ENCODE data around the gene NUMA1.

NUMA1 gene

DNA sequence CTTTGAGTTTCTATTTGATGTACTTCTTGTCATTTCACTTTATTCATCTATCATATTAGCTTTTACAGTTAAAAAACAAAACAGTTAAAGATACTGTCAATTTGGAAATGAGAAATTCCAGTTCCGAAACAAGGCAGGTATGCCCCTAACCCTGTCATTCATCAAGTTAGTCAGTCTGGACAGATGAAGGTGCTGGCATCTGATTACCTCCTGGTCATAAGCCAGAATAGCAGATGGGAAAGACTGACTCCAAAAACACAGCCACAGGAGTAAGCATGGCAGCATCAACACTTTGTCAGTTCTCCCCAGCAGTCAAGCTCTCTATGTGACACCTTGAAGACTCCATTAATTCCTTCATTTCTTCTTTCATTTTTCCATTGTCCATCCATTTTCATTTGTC, 4.6 kb upstream of the NUMA1 start:
- H3K4me3 Mint-ChIP-seq: no peak overlapping the region
- no peak overlapping the region for H3K27ac Mint-ChIP-seq
- DNase-seq: no peak
- no peaks in the 10 kb centered on the region for H3K9me3 Mint-ChIP-seq
- H3K4me1 Mint-ChIP-seq (ENCODE audit: low read depth): peaks cover 29% of the 10 kb centered on the region
- no peaks in the 10 kb centered on the region for H3K27me3 Mint-ChIP-seq
- peaks cover 23% of the 10 kb centered on the region for H3K36me3 Mint-ChIP-seq (ENCODE audit: low read depth)

DNA sequence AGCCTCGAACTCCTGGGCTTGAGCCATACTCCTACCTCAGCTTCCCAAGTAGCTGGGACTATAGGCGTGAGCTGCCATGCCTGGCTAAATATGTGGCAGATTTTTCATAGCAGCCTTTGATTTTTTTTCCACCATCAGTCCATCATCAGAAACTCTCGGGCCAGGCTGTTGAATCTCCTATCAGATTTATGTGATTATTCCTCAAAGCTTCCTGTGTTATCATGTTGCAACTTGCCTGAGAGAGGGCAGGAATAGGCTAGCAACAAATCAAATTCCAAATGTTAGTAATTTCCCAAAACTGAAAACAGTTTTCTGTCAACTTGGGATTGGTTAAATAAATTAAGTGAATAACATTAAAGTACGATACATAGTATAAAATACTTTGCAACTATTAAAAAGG, 3.7 kb upstream of the NUMA1 start:
- peaks cover 20% of the 10 kb centered on the region for H3K36me3 Mint-ChIP-seq (ENCODE audit: low read depth)
- DNase-seq: no peak
- H3K27ac Mint-ChIP-seq: no peak overlapping the region
- H3K27me3 Mint-ChIP-seq: no peaks in the 10 kb centered on the region
- no peaks in the 10 kb centered on the region for H3K9me3 Mint-ChIP-seq
- H3K4me3 Mint-ChIP-seq: no peak overlapping the region
- H3K4me1 Mint-ChIP-seq (ENCODE audit: low read depth): peaks cover 34% of the 10 kb centered on the region

DNA sequence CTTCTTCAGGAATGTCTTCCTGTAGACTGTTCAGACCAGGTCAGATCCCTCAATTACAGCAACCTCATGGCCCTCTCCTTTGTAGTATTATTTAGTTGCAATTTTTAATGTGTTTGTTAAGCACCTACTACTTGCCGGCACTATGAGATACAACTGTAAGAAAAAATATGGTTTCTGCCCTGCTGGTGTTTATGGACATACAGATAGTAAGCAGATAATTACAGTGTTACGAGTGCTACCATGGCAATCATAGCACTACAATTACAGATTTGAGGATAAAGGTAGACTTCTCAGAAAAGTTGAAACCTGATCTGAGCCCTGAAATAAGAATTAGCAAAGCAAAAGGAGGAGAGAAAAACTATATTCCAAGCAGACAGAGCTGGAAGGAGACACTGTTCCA, 3.1 kb upstream of the NUMA1 start:
- no peak for DNase-seq
- Mint-ChIP-seq H3K4me1 (ENCODE audit: low read depth) (peaks cover 38% of the 10 kb centered on the region), H3K27ac (peak overlapping the region; percentile 2), H3K4me3 (no peak overlapping the region), H3K9me3 (no peaks in the 10 kb centered on the region), H3K27me3 (no peaks in the 10 kb centered on the region), H3K36me3 (ENCODE audit: low read depth) (peaks cover 19% of the 10 kb centered on the region)

DNA sequence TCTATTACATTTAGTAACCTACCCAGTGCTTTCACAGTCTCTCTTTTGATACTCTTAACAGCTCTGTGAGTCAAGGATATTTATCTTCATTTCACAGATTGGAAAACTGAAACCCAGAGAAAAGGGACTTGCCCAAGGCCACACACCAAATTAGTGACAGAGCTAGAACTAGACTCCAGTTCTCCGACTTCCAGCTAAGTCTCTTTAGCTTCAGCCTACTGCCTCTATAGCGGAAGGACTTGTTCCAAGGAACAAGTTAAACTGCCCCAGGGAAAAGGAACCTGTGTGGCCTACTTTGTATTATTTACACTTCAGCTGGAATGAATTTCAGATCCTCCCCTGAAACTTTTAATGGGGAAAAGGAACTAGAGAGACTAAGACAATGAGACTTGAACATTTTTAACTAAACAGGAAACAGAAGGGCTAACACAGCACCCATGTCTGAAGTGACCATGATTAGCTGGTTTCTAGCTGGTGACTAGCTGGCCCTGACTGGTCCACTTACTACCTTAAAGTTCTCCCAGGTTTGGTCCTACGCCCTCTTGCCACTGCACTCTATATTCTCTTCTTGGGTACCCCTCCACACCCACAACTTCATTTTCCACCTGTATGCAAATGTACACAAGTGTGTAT, 1.6 kb upstream of the NUMA1 start:
- peaks cover 20% of the 10 kb centered on the region for H3K36me3 Mint-ChIP-seq (ENCODE audit: low read depth)
- no peaks in the 10 kb centered on the region for H3K27me3 Mint-ChIP-seq
- no peak for DNase-seq
- H3K9me3 Mint-ChIP-seq: no peaks in the 10 kb centered on the region
- peak overlapping the region; percentile 96 for H3K4me3 Mint-ChIP-seq
- peak overlapping the region; percentile 99 for H3K27ac Mint-ChIP-seq
- H3K4me1 Mint-ChIP-seq (ENCODE audit: low read depth): peaks cover 46% of the 10 kb centered on the region

DNA sequence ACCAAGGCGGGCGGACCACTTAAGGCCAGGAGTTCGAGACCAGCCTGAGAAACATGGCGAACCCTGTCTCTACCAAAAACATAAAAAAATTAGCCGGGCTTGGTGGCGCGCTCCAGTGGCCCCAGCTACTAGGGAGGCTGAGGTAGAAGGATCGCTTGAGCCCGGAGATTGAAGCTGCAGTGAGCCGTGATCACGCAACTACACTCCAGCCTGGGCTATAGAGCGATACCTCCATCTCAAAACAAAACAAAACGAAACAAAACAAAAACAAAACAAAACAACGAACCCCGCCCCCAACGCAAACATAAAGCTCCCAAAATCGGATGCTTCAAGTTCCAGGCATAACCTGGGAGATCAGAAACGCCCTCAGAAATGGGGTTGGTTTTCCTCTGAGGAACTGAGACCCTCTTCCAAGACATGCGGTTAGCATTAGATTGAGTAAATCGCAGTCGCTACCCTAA, 872 bp upstream of the NUMA1 start:
- Mint-ChIP-seq H3K27ac (peak overlapping the region; percentile 99), H3K9me3 (no peaks in the 10 kb centered on the region), H3K4me1 (ENCODE audit: low read depth) (peaks cover 47% of the 10 kb centered on the region), H3K4me3 (peak overlapping the region; percentile 96), H3K27me3 (no peaks in the 10 kb centered on the region), H3K36me3 (ENCODE audit: low read depth) (peaks cover 23% of the 10 kb centered on the region)
- DNase-seq: no peak

DNA sequence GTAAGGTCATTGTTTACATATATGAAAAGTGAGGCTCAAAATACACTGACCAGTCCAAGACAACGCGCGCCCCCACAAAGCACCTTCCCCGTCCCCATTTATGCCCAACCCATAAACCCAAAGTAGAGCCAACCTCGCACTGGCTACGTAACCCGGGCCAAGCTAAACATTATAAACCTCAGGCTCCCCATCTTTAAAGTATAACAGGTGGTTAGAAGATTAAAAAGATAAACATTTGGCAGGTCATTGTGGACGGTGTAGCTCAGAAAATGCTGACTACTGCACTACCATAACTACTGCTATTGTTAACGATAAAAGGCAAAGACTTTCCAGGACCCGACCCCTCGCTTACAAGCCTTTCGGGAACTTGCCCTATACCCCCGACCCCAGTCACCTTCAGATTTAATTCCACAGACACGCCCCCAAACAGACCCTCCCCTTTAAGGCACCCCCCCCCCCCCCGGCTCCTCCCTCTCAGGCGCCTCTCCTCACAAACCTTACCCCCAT, 470 bp downstream of the NUMA1 start:
- no peaks in the 10 kb centered on the region for H3K27me3 Mint-ChIP-seq
- H3K4me3 Mint-ChIP-seq: peak overlapping the region; percentile 96
- H3K27ac Mint-ChIP-seq: peak overlapping the region; percentile 99
- peaks cover 46% of the 10 kb centered on the region for H3K4me1 Mint-ChIP-seq (ENCODE audit: low read depth)
- no peak for DNase-seq
- no peaks in the 10 kb centered on the region for H3K9me3 Mint-ChIP-seq
- peaks cover 32% of the 10 kb centered on the region for H3K36me3 Mint-ChIP-seq (ENCODE audit: low read depth)

DNA sequence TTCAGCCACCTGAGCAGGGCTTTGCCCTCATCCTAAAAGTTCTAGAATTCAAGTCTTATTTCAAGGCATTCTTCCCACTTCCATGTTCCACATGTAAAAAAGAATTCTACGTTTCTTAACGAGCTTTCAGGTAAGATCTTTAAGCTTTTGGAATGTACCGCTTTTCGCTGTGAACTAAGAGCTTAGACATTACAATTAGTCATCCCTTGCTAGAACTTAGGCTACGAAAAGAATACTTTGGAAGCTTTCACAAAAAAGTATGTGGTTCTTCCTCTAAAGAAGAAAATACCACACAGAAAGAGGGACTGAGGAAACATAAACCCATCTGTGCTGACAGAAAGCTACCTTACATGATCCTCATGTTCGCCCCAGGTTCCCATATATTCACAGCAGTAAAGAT, 1.9 kb downstream of the NUMA1 start:
- DNase-seq: no peak
- Mint-ChIP-seq H3K27me3 (no peaks in the 10 kb centered on the region), H3K36me3 (ENCODE audit: low read depth) (peaks cover 40% of the 10 kb centered on the region), H3K27ac (peak overlapping the region; percentile 60), H3K4me1 (ENCODE audit: low read depth) (peaks cover 46% of the 10 kb centered on the region), H3K4me3 (peak overlapping the region; percentile 96), H3K9me3 (no peaks in the 10 kb centered on the region)

DNA sequence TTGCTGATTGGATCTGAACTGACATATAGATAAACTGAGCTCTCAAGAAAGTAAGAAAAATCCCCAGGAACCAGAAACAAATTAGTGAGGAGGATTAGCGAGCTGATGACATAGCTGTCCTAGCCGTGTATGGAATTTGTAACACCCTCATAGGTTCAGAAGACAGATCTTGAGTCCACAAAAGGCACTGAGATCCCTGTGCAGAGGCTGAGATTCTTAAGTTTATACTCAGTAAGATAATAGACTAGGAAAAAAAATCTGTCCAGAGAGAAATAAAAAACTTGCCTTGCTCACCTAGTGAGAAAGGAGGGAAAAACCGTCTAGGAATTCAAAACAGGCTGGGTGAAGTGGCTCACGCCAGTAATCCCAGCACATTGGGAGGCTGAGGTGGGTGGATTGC, 4.6 kb downstream of the NUMA1 start:
- Mint-ChIP-seq H3K4me1 (ENCODE audit: low read depth) (peaks cover 48% of the 10 kb centered on the region), H3K27me3 (no peaks in the 10 kb centered on the region)

DNA sequence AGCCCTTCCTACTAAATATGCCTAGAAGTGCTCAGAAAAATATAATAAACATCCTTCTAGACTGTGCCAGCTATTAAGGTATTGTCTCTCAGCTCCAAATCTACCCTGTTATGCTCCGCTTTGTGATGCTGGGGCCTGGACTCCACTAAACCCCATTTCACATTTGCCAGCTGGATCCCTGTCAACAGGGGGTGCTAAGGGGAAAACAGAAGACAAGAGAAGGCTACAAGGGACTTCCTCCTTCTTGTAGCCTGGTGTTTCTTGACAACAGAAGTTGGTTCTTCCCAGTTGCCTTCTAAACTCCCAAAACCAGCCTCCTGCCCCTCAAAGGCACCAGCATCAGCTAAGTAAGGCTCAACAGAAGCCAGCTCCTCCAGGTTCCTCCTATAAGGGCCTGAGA, 5.2 kb downstream of the NUMA1 start:
- H3K4me3 Mint-ChIP-seq: no peak overlapping the region
- H3K9me3 Mint-ChIP-seq: no peaks in the 10 kb centered on the region
- DNase-seq: no peak
- H3K27ac Mint-ChIP-seq: no peak overlapping the region
- H3K4me1 Mint-ChIP-seq (ENCODE audit: low read depth): peaks cover 51% of the 10 kb centered on the region
- no peaks in the 10 kb centered on the region for H3K27me3 Mint-ChIP-seq
- H3K36me3 Mint-ChIP-seq (ENCODE audit: low read depth): peaks cover 48% of the 10 kb centered on the region

More for the DNA sequence above, 4.6 kb downstream of the NUMA1 start:
- no peak overlapping the region for H3K27ac Mint-ChIP-seq
- peaks cover 47% of the 10 kb centered on the region for H3K36me3 Mint-ChIP-seq (ENCODE audit: low read depth)
- no peak for DNase-seq
- H3K9me3 Mint-ChIP-seq: no peaks in the 10 kb centered on the region
- H3K4me3 Mint-ChIP-seq: no peak overlapping the region

DNA sequence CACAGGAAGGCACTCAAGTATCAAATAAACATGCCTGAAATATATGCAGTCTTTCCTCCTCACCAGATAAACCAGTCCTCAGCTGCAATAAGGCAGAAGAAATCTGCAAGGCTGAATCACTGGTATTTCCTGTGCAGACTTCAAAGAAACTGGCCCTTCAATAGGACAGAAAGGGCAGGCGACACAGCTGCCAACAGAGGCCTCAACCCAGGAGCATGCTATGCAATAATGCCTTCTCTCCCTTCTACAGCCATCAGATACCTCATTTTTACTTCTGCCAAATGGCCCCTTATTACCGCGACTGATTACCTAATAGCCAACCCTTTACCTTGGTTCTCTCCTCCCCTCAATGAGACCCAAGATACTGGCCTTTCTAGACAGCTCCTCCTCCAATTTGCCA, 8.0 kb downstream of the NUMA1 start:
- DNase-seq: no peak
- Mint-ChIP-seq H3K36me3 (ENCODE audit: low read depth) (peaks cover 64% of the 10 kb centered on the region), H3K27me3 (no peaks in the 10 kb centered on the region), H3K4me1 (ENCODE audit: low read depth) (peaks cover 55% of the 10 kb centered on the region), H3K27ac (no peak overlapping the region), H3K9me3 (no peaks in the 10 kb centered on the region), H3K4me3 (no peak overlapping the region)

DNA sequence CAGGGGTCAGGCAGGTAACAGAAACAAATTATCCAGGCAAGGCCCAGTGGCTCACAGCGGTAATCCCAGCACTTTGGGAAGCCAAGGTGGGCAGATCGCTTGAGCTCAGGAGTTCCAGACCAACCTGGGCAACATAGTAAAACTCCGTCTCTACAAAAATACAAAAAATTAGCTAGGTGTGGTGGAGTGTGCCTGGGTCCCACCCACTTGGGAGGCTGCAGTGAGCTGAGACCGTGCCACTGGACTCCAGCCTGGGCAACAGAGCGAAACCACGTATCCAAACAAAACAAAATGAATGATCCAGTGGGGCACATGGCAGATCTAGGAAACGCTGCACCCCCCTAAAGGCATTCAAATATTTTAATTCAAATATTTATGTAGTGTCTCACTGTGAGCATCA, 9.9 kb downstream of the NUMA1 start:
- peaks cover 49% of the 10 kb centered on the region for H3K4me1 Mint-ChIP-seq (ENCODE audit: low read depth)
- H3K4me3 Mint-ChIP-seq: no peak overlapping the region
- peak overlapping the region; percentile 26 for H3K27ac Mint-ChIP-seq
- H3K9me3 Mint-ChIP-seq: no peaks in the 10 kb centered on the region
- peaks cover 65% of the 10 kb centered on the region for H3K36me3 Mint-ChIP-seq (ENCODE audit: low read depth)
- H3K27me3 Mint-ChIP-seq: no peaks in the 10 kb centered on the region
- no peak for DNase-seq

DNA sequence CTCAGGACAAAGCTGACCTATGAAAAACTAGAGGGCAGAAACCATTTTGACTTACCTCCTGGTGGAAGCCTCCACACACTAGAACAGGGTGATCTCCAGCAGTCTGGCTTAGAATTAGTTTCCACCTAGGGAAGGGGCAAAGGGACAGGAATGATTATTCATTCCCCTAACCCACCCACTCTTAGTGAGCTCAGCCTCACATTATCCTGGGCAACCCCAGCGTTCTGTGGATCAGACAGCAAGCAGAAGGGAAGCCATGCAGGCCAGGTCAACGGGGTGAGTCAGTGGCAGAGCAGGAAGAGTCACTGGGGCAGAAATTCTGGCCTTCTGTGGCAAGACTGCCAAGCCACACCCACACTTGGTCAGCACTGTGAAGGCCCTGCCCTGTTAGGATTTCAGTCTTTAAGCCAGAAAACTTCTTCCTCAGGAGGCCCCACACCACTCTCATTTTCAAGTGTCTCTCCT, 10.5 kb downstream of the NUMA1 start:
- Mint-ChIP-seq H3K4me3 (no peak overlapping the region), H3K9me3 (no peaks in the 10 kb centered on the region), H3K27ac (peak overlapping the region; percentile 26), H3K27me3 (no peaks in the 10 kb centered on the region), H3K36me3 (ENCODE audit: low read depth) (peaks cover 62% of the 10 kb centered on the region), H3K4me1 (ENCODE audit: low read depth) (peaks cover 49% of the 10 kb centered on the region)
- DNase-seq: no peak

DNA sequence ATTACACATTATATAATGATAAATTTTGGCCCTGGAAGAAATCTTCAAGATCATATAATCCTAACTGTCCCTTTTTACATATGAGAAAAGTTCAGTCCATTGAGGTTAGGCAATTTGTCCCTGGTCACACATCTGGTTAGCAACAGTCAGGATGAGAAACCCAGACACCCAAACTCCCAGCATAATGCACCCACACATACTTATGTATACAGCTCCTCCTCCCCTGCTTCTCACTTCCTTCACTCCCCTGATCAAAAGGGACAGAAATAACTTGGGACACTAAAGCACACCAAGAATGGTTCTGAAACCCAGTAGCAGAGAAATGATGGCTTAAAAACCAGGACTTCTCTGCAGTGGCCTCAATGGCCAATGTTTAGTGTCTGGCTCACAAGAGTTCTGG, 11.1 kb downstream of the NUMA1 start:
- Mint-ChIP-seq H3K4me3 (no peak overlapping the region), H3K9me3 (no peaks in the 10 kb centered on the region)
- DNase-seq: no peak

DNA sequence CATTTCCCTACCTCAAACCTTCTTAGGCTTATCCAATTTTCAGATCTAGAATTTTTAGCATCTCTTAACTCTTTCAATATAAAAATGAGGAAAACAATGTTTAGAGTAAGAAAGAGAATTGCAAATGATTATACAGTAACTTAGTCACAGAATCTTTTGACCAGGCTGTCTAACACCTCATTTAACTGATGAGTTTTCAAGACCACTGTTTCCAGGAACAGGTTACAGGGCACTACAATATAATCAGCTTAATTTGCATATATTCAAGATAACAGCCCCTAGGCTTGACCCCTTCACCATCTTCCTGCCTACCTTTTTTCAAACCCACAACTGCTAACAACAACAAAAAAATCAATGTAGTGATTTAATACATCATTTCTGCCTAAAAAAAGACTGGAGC, 12.7 kb downstream of the NUMA1 start:
- Mint-ChIP-seq H3K4me3 (no peak overlapping the region), H3K9me3 (no peaks in the 10 kb centered on the region), H3K27ac (peak overlapping the region; percentile 45), H3K36me3 (ENCODE audit: low read depth) (peaks cover 60% of the 10 kb centered on the region), H3K4me1 (ENCODE audit: low read depth) (peaks cover 44% of the 10 kb centered on the region), H3K27me3 (no peaks in the 10 kb centered on the region)
- DNase-seq: no peak

More for the DNA sequence above, 11.1 kb downstream of the NUMA1 start:
- H3K36me3 Mint-ChIP-seq (ENCODE audit: low read depth): peaks cover 59% of the 10 kb centered on the region
- no peaks in the 10 kb centered on the region for H3K27me3 Mint-ChIP-seq
- peak overlapping the region; percentile 26 for H3K27ac Mint-ChIP-seq
- peaks cover 49% of the 10 kb centered on the region for H3K4me1 Mint-ChIP-seq (ENCODE audit: low read depth)

DNA sequence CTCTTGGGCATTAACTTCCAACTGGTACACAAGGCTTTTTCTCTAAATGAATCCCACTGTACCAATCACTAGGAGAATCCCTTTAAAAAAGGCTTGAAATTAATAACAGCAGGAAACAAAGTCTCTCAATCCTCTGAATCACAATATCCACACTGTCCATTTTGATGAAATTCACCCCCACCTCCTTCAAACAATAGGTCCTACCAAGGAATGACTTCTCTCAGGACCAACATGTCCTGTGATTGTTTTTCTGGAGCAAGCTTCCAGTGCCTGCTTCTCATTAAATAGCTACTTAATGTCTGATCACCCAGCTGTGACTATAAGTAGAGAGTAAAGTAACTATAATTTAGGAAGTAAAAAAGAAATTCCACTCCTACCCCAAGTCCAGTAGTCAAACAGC, 13.1 kb downstream of the NUMA1 start:
- no peaks in the 10 kb centered on the region for H3K9me3 Mint-ChIP-seq
- H3K27ac Mint-ChIP-seq: peak overlapping the region; percentile 45
- H3K36me3 Mint-ChIP-seq (ENCODE audit: low read depth): peaks cover 61% of the 10 kb centered on the region
- H3K4me3 Mint-ChIP-seq: no peak overlapping the region
- no peak for DNase-seq
- H3K27me3 Mint-ChIP-seq: no peaks in the 10 kb centered on the region
- peaks cover 40% of the 10 kb centered on the region for H3K4me1 Mint-ChIP-seq (ENCODE audit: low read depth)

Data from activated T-cell treated with anti-CD3 and anti-CD28 coated beads, Interleukin-2, amount 50 U/mL, for 24 hours (primary cell).